CD1c-positive myeloid dendritic cell (primary cell): Measurements from ENCODE around the gene TLX1.
A peak's percentile ranks its signal among the peaks of the same experiment; 100 is the strongest.

Experiments
- DNase-seq: peaks from one replicate; pipeline ENCODE4 v3.0.0-alpha.2; 2016; ENCODE audit errors: extremely low spot score

The TLX1 gene

DNA sequence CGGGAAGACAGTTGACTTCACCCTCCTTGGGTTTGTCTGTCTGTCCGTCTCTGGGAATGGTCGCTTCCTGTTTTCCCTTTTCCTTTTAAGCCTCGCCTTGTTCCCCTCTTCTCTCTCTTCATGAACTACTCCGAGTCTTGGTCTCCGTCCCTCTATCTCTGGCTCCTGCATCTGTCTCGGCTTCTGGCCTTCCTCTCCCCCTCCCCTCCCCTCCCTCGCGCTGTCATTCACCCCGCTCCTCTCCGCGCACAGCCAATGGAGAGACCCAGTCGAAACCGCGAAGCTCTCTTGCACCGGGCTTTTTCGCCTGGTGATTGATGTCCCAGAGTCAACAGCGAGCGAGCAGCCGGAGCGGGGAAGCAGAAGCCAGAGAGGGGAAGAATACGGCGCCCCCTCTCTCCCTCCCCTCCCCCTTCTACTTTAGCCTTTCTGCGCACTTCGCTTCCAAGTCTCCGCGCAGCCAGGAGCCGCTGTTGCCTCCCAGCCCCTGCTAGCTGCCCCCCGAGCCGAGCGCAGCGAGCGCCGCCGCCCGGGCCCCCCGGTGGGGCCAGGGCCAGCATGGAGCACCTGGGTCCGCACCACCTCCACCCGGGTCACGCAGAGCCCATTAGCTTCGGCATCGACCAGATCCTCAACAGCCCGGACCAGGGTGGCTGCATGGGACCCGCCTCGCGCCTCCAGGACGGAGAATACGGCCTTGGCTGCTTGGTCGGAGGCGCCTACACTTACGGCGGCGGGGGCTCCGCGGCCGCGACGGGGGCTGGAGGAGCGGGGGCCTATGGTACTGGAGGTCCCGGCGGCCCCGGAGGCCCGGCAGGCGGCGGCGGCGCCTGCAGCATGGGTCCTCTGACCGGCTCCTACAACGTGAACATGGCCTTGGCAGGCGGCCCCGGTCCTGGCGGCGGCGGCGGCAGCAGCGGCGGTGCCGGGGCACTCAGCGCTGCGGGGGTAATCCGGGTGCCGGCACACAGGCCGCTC is at the start of gene TLX1:
TSS of gene TLX1 (plus strand) at position 317 of the 978 bp plus-strand sequence. CDS start at position 559, 242 bp downstream.
- no peak for DNase-seq

DNA sequence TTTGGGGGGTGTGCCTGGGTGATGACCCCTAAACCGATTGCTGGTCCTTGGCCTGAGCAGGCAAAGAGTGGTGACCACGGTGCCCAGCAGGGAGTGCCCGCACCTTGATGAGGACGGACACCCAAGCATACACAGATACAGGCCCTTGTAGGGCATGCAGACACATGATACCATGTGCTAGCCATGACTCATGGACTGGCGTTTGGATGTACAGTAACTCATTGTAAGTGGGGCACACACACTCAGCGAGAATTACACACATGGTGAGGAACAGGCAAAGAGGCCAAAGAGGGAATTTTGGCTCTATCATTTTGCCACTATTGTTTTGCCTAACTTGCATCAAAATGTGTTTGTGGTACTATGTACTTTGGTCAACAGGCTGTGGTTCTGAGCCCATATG is 45.3 kb upstream of the TLX1 start:
- DNase-seq, result no peak

DNA sequence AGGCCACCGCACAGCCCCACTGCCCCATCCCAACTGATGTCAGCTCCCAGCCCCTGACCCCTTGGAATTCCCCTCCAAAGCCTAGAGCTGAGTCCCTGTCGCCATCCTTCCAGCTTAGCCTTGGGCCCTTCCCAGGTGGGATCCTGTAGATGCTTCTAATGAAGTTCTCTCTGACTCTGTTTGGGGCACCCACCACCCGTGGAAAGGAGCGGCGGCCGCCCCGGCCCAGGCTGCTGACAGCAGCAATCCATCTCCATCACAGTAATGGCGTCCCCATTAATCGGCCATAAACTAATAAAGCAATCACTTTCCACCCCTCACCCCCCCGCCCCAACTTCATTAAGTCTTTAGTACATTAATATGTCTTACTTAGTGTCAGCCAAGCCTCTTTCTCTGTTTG is 43.7 kb upstream of the TLX1 start:
- DNase-seq, result no peak

DNA sequence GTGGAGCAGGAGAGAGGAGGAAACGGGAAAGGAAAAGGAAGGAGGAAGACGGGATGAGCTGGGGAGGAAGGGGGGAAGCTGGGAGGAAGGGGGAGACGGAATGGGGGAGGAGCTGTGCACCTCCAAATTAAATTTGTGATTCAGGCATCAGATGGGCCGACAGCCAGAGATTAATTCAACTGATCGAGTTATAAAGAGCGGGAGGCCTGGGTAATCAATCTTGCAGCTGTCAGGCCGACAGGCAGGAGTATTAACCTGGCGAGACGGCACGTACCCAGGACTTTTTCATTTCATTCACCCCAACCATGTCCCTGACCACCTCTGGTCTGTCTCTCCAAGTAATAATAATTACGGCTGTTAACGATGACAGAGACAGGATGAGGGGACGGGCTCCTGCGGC is 43.1 kb upstream of the TLX1 start:
- no peak for DNase-seq

DNA sequence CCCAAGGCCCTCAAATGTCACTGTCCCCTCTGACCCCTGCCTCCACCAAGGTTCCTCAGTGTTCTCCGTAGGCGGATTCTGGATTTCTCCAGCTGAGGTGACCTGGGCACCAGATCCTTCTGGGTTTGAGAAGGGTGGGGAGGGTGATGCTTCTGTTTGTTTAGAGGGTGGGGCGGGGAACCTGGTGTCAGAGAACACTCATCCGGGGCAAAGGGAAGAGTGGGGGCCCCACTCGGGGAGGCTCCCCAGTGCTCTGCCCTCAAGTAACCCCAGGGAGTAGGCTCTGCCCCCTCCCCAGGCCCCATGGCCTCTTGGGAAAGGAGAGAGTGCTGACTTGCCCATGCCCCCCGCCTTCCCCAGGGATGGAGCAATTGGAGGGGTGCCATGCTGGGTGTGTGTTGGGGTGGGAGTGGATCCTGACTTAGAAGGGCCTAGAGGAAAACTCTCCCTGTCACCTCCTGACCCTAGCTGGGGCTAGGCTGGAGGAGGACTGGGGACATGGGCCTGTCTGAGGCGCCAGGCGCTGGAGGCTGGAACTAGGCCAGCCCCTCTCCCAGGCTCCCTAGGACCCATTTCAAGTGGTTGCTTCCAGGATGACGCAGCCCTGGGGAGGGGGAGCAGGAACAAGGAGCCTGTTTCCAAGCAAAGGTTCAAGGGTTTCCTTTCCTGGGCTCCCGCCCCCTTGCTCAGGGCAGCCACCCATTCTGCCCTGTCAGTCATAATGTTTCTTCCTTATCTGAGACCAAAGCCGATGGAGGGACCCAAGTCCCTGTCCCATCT is 41.4 kb upstream of the TLX1 start:
- DNase-seq, result no peak

DNA sequence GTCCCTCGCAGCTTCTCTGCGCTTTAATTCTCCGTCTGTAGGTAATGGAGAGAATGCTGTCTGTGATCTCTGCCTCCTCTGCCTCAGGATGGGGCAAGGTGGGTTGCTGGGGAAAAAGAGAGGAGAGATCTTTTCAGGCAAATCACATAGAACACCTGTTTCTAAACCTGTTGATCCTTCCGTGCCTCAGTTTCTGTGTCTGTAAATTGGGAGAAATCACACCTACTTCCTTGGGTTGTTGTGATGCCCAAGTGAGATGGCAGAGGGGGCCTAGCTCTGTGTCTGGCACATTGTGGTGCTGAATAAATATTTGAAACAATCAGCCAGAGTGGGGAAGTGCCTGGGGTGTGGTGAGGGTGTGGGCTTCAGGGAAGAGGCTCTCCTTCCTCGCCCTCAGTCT is 40.5 kb upstream of the TLX1 start:
- DNase-seq, result no peak

DNA sequence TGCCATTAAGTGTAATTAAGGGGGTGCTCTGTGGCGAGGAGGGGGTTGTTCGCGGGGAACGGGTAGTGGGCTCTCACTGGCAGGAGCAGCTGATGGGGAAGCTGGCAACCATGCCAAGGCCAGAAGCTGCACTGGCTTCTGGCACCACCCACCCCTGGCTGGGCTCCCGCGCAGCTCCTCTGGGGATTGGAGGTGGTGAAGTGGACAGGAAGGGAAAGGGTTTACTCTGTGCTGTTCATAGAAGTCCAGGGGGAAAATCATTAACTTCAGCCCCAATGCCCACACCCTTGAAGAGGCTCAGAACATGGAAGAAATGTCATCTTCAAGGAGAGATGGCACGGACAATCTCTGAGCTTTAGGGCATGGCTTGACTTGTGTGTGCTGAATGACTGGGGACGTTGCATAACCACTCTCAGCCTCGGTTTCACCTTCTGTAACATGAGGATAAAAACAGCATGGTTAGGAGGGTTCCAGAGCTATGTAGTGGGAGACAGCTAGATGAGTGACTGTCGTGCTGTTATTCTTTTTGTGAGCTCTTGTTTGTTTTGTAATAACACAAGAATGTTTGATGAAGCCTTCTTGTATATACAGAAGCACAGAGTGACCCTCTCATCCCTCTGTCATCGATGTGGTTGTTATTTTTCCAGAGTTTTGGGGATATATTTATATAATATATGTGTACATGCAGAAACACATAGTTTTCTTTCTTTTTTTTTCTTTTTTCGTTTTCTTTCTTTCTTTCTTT is 39.4 kb upstream of the TLX1 start:
- no peak for DNase-seq

DNA sequence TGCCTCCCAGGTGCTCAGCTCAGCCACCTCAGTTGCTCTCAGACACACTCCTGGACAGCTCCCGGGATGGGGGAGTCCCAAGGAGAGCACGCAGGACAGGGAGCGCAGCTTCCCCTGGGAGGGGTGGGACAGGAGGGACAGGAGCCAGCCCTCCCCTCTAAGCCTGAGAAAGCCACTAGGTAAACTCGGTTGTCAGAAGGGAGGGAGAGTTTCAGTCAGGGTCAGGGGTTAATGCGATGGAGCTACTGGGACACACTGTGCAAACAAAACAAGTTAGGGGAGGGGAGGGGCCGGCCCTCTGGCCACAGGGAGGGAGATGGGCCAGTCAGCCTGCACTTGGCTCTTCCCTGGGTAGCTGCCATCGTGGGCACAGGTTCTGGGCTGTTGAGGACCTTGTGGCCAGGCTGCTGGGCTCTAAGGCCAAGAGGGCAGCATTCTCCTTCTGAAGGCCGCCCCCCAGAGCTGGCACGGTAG is 38.2 kb upstream of the TLX1 start:
- DNase-seq, result no peak

DNA sequence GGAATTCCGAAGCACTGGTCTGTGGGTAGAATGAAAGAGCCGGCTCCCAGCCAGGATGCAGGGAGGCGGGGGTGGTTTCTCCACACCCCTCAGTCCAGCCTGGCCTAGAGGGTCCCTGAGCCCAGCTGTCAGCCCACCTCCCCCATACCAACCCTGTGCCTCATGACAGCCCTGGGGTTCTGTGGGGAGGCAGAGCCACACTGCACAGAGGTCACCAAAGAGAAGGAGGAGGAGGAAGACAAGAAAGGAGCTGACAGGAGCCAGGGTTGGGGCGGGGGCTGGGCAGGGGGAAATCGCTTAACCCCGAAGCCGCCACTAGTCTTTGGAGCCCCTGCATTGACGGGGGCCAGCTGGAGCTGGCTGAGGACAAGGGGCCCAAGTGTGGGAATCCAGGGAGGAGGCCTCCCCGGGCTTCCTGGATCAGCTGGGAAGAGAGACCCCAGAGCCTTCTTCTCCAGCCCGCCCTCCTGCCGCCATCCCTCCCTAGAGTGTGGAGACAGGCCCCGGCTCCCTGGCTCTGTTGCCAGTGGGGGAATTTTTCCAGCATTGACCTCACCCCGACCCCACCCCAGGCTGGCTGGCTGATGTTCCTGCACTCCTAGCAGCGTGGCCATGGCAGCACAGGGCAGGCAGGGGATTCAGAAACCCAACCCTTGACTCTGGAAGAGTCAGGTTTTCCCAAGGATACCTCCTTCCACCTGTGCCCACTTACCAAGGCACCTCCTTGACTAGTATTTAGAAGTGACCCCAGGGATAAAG is 36.8 kb upstream of the TLX1 start:
- no peak for DNase-seq

DNA sequence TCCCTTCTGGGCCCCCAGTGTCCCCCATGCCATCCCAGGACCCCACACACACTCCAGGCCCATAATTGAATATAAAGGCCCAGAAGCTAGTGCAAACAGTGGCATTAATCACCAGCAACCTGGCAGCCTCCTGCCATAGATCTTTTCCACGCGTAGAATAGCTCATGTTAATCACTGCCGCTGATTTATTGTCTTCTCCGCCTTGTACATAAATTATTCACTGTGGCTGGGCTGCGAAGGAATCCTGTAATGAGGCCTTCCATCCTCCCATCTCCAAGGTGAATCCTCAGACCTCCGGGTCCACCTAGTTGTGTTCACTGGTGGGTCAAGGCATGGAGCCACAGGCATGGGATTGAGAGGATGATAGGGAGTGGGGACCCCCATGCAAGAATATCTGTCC is 36.1 kb upstream of the TLX1 start:
- DNase-seq, result no peak

DNA sequence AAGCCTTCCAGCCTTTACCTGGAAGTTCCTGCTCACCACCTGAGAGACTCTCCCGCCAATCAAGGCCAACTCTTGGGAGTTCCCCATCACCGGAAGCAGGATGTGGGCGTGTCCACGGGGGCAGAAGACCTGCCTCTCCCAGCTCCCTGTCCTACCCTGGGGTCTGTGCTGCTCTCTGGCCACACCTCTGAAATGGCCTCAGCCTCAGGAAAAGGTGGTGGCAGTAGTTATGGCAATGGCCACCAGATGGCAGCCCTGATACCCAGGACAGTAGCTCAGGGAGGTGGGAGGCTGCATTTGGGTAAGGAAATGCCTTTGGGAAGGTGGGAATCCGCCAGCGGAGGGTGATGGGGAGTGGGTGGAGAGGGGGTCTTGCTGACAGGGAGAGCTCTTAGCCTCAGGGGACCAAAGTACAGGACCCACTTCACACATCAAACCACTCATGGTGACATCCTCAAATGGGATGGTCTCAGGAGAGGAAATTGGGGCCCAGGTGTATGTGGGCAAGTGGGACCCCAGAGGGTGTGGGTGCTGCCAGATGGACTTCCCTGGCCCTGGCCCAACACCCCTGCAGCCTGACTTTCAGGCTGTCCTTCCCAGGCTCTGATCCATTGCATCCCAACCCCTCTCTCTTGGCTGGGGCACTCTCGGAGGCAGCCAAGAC is 35.4 kb upstream of the TLX1 start:
- DNase-seq, result peak; percentile 73

DNA sequence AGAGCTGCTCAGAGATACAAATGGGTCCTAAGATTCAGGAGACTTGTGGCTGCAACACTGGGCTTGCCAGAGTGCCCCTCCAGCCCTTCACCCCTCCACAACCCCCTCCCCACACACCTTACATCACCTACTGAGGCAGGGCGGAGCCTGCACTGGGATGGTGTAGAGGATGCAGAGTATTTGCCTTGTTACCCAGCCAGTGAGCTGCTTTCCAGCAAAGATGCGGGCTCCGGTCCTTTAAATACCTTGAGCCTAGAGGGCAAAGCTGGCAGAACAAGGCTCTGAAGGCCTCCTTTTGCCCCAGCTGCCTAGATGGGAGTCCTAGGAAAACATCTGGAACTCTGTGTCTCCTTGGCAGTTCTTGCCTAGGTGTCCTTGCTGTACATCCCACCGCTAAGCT is 34.7 kb upstream of the TLX1 start:
- DNase-seq, result no peak

DNA sequence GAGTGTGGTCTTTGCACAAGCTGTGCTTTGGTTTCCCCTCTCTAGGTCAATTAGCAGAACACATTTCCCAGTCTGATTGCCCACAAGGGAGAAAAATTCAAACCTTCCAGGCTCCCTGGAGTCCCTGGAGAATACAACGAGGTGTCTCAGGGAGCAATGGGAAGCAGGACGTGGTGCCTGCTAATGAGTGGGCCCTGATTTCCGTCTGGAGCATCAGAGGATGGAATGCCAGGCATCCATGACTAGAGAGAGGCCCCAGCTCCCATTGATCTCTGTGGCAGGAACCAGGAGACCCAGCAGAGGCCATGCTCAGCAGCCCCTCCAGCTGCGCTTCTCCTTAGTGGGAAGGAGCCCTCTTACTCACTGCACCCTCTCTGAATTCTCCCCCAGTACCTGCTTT is 33.2 kb upstream of the TLX1 start:
- DNase-seq, result no peak

DNA sequence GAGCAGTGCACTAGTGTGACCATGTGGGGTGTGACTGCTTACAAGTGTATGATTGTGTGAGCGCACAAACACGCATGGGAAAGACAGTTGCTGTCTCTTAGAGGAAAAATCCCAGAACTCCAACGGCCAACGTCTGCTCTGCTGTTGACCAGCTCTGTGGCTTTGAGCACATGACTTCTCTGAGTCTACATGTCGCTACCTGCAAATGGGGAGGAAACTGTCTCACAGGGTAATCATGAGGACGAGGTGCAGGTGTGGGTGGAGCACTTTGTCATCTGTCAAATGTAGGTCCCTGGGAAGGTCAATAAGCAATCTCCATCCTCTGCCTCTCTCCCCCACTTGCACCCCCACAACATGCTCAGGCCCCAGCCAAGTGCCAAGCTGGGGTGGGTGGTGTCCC is 31.2 kb upstream of the TLX1 start:
- no peak for DNase-seq

DNA sequence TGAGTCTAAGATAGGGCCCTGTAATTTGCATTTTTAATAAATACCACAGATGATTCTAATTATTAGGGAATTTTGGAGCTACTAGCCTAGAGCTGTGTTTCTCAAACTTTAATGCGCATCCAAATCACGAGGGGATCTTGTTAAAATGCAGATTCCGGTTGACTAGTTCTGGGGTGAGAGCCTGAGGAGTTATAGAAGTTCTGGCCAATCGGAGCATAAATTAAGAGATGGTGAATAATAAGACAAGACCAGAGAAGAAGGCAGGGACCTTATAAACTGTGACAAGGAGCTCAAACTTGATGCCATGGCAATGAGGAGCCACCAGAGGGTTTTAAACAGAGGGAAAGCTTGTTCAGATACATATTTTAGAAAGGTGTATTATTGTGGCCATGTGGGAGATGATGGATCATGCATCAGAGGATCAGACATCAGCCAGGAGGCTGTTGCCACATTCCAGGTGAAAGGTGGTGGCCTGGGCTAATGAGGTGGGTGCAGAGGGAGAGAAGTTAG is 29.7 kb upstream of the TLX1 start:
- no peak for DNase-seq

DNA sequence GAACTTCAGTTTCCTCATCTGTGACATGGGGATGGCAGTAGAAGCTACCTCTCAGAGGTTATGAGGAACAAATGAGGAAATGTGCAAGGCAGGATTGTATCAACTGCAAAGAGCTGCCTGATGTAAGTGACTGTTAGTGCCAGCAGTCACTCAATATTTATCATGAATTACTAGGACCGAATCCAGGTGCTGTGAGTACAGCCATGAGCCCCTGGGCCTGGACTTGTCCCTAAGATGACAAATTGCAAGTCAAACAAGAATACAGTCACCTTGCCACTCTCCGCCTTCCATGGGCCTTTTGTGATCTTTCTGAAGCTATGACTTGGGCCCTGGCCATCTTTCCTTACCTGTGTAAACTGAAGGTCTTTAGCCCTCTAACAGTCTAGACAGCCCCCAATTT is 27.7 kb upstream of the TLX1 start:
- DNase-seq, result peak; percentile 17

DNA sequence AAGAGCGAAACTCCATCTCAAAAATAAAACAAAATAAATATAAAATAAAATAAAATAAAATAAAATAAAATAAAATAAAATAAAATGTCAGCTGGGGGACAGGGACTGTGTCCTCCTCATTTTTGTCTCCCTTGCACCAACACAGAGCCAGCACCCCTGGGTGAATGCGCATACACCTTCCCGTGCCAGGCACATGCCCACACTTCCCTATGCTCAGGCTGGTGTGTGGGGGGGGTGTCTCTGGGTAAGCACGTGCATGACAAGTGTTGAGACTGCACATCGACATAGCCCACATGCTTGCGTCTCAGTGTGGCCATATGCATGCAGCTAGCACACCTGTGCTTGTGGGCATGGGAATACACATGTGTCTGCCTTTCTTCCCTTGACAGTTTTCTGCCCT is 24.7 kb upstream of the TLX1 start:
- DNase-seq, result no peak

DNA sequence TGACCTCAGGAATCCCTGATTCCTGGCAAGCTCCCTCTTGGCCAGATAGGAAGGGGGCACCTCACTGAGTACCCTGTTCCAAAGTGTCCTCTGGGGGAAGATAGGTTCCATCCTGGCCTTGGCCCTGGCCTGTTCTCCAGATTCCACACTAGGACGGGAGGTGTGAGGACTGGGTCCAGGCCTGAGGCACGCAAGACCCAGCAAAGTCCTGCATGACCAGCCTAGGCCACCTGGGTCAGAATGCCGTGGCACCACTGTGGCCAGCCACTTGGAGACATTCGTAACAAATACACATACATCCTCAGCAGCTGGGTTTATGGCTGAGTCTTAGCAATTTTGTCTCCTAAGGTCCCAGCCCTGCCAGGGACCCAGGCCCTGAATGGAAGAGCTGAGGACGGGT is 23.3 kb upstream of the TLX1 start:
- no peak for DNase-seq

DNA sequence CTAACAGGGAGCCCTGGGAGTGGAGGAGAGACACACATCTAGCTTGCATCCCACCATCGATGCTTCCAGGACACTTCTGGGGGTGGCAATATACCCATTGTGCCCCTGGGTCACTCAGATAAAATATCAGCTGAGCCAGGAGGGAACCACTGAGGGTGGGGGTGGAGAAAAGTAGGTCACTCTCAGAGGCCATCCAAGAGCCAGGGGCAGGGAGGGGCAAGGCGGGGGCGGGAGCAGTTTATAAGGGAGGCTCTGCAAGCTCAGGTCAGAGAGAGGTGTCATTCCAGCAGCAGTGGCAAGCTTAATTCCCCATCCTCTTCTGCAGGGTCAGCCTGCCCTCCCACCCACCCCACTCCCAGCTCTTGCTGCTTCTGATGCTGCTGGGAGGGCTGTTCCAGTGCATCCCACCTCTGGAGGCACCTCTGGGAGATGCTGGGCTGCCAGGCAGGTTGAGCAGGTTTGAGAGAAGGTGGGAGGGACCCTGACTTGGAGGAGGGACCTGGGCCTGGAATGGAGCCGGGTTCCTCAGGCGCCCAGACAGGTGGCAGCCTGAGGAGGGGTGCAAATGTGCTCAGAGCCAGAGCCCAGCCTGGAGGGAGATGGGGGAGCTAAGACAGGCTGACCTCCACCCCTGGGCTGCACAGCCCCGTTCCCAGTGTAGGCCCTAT is 20.1 kb upstream of the TLX1 start:
- DNase-seq, result no peak

DNA sequence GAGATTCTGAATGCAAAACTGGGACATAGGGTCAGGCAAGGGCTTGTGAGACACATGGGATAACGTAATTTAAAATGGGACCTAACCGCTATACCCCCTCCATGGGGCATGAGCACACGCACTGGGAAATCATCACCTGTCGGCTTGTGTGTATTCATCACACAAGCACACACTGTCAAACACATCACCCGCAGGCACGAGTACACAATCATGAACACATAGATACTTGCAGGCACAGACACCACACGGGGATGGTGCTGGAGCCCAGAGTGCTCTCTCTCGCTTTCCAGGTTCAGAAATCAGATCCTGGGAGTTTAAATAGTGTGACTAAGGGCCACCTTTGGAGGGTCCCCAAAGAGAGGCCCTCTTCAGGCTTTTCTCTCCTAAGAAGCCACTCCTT is 19.6 kb upstream of the TLX1 start:
- DNase-seq, result no peak
